ENCODE measurements around the gene MUC13.

MUC13 gene

DNA sequence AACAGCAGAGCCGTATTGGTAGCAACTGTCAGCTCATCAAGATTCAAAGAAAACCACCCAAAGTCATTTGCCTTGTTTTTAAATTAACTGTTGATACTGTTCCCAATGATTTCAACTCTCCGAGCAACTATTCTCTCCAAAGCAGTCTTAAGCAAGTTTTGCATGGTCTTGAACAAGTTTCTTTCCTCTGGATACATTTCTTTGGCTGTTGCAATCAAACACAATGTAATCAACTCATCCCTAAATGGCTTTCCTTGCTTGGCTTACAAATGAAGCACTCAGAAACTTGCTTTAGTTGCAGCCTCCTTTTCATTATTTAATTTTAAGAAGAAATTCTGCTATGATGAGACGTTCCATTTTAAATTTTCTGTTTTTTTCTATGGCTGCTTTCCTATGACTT is 15.5 kb upstream of the MUC13 start:
- DNase-seq (ENCODE audit: low spot score) = no peak

DNA sequence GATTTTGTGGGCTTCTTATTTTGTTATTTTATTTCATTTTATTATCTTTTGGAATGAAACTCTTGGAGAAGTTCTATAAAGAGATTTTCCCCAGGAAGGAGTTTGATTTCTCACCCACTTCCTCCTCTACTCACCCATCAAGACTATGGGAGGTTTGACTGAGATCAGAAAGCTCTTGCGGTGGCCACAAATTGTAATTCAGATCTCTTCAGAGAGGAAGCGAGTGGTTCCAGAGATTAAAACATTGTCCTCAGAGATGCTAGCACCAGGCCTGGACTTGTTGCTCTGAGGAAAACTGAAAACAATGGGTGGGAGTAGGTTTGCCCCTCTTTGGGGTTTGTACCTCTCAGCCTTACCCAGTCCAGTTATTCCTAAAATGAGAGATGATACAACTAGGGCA is 8.1 kb upstream of the MUC13 start:
- DNase-seq (ENCODE audit: low spot score) = no peak

DNA sequence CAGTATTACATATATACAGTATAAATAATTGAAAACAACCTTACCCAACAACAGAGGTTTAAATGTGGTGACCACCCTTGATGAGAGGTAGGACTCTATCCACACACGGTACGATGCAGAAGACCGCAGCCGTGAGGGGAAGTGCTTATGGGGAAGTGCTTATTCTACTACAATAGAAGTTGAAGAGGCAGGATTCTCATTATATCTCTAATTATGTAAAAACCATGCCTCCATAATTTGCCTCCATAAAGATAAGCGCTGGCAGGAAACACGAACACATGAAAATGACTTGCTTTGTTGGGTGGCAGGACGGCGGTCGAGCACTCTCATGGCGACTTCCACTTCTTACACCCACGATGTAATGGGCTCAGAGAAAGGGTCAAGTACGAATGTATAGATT is 7.2 kb upstream of the MUC13 start:
- no peak for DNase-seq (ENCODE audit: low spot score)

DNA sequence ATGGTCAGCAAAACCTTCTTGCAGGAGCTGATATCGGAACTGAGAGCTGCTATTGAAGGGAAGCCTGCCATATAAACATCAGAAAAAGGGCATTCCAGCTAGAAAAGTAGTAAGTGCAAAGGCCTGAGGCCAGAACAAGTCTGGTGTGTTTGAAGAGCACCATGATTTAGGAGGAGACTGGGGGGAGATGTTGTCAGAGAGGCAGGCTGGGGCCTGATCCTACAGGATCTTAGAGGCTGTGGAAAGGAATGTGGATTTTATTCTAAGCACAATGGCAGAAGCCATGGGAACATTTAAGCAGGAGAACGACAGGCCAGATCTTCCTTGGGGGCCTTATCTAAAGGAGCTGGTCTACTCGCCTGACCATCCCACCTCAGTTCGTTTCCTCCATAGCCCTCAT is 5.1 kb upstream of the MUC13 start:
- no peak for DNase-seq (ENCODE audit: low spot score)

DNA sequence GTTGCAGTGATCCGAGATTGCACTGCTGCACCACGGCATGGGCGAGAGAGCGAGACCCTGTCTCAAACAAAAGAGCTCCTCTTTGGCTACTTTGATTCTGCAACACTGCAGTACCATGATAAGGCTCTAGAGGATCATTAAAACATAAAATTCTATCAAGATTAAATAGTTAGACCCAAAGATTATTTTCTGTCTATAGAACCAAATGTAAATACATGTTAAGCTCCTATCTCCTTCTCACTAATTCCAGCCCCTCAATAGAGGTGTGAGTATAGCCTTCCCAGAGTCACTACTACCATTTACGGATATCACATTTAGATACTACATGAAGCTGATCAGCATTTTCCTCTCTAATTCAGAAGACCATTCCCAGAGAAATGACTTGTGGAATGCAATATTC is 4.3 kb upstream of the MUC13 start:
- DNase-seq (ENCODE audit: low spot score) = no peak

DNA sequence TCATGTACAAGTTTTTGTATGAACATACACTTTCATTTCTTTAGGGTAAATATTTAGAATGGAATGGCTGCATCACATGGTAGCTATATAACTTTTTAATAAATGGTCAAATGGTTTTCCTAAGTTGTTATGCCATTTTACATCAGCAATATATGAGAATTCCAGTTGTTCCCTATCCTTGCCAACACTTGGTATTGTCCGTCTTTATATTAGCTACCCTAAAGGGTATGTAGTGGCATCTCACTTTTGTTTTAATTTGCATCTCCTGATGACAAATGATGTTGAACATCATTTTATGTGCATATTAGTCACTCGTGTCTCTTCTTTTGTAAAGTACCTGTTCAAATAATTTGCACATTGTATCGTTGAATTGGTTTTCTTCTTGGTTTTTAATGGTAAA is 2.5 kb upstream of the MUC13 start:
- no peak for DNase-seq (ENCODE audit: low spot score)

DNA sequence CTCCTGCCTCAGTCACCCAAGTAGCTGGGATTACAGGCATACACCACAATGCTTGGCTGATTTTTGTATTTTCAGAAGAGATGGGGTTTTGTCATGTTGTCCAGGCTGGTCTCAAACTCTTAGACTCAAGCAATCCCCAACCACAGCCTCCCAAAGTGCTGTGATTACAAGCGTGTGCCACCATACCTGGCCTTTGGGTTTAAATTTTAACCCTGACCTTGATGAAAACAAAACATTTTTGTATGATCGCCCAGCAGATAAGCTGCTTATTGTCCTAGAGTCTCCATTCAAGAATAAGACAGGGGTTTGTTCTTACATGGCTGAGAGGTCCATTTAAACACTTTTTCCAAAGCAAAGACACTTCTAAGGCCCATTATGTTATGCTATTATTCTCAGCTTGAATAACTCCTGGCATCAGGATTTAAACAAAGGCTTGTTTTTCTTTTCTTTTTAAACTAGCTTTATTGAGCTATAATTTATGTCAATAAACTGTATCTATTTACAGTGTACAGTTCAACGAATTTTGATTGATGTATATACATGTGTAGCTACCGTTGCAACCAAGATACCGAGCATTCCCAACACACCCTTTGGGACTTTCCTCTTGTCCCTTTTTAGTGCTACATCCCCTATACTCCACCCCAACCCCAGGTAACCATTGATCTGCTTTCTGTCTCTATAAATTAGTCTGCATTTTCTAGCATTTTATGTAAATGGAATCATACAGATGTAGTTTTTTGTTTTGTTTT is 1.4 kb upstream of the MUC13 start:
- no peak for DNase-seq (ENCODE audit: low spot score)

DNA sequence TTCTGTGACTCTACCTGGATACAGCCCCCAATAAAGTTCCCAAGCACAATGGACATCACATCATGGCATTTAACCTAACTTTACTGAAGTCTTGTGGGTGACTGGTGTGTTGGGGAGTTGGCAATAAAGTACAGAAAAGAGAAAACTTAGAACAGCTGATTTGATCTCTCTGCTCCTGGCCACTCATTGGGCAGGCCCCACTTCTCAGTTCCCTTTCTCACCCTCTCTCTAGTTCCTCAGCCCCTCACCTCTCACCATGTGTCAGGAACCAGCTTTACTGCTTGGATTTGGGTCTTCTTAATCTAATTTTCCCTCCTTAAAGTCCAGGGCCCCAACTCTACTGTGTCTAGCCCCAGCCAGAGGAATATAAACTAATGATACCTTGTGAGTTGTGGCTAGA is 713 bp upstream of the MUC13 start:
- no peak for DNase-seq (ENCODE audit: low spot score)

DNA sequence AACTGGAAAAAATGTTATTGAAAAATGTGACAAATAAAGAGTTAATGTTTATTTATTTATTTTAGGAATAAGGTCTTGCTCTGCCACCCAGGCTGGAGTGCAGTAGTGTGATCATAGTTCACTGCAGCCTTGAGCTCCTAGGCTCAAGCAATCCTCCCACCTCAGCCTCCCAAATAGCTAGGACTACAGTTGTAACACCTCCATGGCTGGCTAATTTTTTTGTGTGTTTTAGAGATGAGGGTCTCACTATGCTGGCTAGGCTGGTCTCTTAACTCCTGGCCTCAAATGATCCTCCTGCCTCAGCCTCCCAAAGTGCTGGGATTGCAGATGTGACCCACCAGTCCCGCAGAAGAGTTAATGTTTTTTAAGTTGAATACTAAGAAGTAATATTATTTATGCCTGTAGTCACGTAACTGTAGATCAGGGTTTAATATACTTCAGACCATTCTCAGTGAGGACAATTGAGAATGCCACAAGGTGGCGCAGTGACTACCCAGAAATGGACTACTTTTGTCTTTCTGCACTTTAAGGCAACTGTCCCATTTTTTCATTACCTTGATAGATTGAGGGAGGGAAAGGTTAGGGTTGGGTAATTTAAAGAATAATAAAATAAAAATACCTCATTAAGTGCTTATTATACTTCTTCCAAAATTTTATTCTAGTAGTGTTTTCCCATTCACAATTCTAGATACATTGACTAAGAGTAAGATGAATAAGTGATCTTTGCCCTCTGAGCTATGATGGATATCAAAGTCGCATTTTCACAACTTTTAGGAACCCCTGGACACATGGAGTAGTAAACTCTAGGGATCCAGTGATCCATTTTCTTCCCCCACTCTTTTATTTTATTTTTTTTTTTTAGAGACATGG is 6.0 kb downstream of the MUC13 start:
- DNase-seq (ENCODE audit: low spot score) = peak; percentile 58

DNA sequence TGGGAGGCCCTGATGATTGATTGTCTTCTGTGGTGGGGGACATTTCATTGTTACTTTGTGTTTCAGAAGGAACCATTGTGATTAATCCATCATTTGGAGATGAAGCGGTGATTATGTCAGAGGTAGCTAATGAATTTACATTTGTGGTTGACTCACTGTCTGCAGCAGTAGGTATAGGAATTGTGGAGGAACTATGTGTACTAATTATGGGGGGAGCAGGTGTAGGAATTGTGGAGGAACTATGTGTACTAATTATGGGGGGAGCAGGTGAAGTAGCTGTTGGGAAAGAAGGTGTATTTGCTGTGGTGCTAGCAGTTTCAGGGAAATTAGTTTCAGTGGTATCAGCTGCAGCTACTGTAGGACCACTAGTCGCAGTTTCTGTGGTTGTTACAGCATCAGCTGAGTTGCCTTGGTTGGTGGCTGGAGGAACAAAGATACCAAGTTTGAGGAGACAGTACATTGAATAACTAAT is 6.9 kb downstream of the MUC13 start:
- DNase-seq (ENCODE audit: low spot score) = no peak

DNA sequence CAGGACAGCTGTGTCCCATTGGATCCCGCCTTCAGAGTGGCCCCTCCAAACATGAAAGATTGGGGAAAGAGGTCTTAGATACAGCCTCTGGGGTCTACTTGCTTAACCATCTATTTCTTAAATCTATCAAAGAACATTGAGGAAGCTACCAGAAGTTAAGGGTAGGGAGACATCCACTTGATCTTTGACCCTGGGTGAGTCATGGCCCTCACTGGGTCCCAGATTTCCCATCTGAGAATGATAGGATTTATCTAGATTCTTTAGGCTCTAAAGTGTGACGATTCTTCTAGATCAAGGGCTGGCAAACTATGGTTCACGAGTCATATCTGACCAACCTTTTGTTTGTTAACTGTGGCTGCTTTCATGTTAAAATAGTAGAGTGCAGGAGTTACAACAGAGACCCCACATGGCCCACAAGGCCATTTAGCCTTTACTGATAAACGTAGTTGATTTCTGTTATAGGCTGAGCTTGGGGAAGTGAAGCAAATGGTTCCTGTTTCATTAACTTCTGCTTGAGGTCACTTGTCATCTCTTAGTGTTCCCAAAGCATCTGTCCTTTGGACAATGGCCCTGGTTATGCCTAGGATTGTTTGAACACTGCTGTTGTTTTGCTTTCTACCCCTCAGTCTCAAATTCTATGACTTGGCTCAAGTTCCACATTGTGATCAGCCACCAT is 8.0 kb downstream of the MUC13 start:
- DNase-seq (ENCODE audit: low spot score) = no peak

DNA sequence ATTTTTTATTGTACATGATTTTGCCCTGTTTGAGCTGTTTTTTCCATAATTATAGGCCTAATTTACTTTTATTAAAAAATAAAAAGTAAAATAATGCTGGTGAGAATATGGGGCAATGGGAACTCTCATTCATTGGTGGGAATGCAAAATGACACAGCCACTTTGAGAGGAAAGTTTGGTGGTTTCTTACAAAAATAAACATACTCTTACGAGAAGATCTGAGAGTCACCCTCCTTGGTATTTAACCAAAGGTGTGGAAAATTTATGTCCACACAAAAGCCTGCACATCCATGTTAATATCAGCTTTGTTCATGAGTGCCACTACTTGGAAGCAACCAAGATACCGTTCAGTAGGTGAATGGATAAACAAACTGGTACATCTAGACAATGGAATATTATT is 9.8 kb downstream of the MUC13 start:
- DNase-seq (ENCODE audit: low spot score) = no peak

DNA sequence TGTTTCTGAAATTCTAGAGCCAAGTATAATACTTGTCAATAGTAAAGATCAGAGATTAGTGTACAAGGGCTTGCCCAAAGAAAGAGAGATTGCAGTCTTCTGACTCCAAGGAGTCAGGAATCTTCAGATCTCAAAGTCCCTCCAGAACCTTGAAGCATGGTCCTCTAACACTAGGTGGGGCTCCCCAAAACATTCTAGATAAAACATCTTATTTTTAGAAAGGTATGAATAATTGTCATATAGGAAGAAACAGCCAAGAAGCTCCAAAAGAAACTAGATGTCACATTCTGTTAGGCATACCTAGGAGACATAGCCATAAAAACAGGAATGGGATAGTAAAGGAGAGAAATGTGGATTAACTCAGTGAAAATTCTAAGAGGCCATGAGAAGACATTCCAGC is 10.7 kb downstream of the MUC13 start:
- DNase-seq (ENCODE audit: low spot score) = no peak

DNA sequence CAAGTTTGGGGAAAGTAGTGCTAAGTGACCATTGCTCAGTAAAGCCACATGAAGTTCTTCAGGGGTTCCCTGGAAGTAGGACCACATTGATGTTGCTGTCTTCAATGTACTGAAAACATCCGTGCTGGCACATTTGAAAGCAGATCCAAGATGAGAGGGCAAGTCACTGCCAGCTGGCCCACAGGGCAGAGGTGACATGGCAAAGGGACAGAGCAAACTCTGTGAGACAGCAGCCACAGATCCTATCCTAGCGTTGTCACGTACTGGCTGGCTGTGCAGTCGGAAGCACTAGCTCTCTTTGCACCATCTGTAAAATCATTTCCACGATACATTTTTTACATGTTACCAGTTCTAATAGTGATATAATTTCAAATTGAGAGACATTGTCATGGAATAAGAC is 13.8 kb downstream of the MUC13 start:
- DNase-seq (ENCODE audit: low spot score) = no peak

DNA sequence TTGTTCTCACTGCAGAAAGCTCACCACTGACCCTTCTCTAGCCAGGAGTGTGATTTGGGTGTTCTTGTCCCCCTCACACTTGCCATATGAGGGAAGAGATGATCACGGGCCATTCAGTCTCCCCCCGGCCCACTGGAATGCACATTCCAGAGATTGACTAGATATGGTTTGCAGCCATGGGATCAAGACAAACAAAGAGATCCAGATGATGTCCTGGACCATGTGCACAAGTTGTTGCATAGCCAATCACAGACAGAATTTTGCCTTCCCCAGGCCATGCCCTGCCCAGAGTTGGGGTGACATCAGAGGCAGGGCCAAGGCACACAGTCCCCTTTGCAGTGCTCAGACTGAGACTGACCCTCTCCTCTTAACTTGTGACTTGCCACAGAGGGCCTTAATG is 14.8 kb downstream of the MUC13 start:
- DNase-seq (ENCODE audit: low spot score) = no peak

DNA sequence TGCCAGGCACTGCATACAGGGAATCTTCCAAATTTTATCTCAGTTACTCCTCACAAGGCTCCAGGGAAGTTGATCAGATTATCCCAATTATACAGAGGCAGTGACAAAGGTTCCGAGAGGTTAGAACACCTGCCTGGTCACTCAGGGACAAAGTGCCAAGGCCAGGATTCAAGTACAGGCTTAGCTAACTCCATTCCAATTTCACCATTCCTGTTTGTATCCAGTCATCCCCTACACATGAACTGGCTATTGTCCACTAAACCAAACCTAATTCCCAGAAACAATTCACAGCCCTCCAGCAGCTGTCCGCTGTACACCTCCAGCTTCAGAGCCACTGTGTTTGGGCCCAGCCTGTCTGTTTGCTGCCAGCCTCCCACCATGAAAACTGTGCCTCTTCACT is 16.0 kb downstream of the MUC13 start:
- no peak for DNase-seq (ENCODE audit: low spot score)

DNA sequence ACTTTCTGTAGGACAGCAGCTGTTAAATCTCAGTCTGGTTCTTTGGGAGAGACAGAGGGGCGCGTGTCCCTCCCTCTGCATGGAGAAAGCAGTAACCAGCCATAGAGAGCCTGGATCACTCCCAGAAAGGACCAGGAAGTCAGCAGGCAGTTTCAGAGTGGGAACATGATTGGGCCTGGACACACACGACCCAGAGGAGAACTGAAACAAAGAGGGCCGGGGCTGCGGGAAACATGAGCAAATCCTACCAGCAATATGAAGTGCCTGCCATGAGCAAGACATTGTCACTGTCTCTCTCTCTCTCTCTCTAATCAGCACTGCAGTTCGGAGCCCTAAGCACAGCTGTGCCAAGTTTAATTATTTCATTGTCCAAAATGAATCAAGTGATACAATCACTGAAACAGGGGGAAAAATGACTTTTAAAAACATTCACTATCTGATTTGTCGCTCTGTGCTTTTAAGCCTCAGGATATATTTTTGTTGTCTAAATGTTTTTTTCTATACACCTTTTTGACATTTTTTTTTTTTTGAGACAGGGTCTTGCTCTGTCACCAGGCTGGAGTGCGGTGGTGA is 17.6 kb downstream of the MUC13 start:
- no peak for DNase-seq (ENCODE audit: low spot score)

DNA sequence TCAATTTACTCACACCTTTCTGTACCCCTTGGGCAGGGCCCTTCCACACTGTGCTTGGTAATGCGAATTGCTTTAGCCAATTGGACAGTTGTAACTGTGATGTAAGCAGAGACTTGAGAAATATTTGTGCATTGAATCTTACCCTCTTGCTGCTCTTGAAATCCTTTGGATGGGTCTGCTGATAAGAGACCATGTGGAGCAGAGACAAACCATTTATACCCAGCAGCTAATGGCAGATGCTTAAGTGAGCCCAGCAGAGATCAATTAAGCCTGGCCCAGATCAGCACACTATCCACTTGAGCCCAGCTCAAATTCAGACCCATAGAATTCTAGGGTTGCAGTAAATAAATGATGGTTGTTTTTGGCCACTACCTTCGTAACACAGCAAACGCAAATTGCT is 19.3 kb downstream of the MUC13 start:
- no peak for DNase-seq (ENCODE audit: low spot score)

DNA sequence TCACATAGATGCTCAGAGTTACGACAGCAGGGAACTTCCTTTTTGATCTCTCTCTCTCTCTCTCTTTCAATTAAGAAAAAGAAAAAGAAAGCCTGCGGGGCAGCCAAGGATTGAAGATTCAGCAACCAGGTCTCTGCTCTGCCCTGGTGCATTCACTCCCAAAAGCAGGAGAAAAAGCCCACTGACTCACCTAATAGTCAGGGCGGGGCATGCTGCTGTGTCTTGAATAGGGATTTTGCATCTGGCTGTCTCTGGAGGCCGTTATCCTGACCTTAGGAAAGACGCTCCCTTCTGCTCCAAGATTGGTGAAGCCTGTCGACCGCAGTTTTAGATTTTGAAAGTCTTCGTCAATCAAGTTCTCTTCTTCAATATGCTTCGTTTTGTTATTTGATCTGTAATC is 26.6 kb downstream of the MUC13 start:
- DNase-seq (ENCODE audit: low spot score) = no peak

DNA sequence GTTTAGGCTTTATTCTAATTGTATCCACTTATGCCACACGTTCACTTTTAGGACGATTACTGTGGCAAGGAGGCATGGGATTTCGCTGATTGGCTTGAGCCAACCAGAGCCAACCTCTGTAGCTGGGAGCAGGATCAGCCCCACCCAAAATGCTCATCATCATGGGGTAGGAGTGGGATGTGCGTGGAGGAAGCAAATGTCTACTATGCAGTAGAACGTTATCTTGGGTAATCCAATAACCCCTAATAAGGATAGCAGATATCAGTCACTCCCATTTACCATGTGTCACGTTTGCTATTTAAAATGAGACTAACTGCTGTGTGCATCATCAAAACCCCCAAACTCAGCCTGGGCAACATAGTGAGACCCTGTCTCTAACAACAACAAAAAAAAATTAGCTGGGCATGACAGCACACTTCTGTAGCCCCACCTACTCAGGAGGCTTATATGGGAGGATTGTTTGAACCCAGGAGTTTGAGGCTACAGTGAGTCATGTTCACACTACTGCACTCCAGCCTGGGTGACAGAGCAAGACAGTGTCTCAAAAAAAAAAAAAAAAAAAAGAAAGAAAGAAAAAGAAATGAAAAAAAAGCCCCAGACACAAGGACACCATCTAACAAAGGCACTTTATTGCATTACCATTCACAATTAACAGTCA is 29.6 kb downstream of the MUC13 start:
- no peak for DNase-seq (ENCODE audit: low spot score)

DNA sequence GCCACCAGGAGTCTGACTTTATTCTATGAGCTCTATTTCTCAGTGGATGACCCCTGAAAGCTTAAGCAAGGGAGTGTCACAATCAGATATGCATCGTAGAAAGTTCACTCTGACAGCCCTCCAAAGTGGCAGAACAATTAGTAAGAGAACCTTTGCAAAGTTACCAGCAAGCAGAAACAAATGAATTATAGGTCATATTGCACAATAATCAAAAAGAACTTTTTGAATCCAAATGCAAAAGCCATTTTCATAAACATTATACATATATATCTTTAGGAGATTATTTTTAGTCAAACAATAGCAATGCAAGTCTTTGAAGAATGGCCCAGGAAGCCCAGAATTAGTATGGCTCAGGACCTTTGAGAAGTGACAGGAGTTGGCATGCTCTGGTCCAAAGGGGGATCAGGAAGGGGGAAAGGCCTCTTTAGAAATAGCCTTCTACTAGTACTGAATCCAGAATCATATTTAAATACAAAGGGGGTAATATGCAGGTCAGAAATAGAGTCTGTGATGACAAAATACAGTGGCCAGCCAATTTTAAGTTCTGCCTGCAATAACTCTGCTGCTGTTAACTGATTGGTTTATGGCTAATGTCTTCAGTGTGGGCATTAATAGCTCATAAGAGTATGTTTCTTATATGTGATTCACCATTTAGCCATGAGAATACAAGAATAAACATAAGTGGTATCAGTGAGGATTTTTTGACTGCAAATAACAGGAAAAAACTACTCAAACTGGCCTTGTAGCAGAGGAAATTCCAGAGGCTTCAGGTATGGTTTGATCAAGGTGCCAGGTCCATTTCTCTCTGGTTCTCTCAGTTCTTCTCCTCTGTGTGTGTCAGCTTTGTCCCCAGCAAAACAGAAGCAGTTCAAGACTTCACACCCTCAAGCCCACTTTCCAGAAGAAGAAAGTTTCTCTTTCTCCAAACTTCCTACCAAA is 30.4 kb downstream of the MUC13 start:
- DNase-seq (ENCODE audit: low spot score) = no peak
